ENCODE measurements around the gene MALSU1. TPM values are rescaled to one million over a fixed set of nuclear protein-coding genes. Genes with fewer than 3 reads are reported as not detected.

The MALSU1 gene
- total and polyA plus RNA-seq, 2 of the 13 experiments (the other 11 are each of a cell fraction or from before 2014, with no cell fraction given), result 72.0 to 141 TPM

- TF ChIP-seq NKX3-1 (CRISPR knock-in tag; IDR thresholded peaks at IDR 0.05) (peak; percentile 48; the same call in 1 of the 2 replicates), NFE2L2 (IDR thresholded peaks at IDR 0.05; ENCODE audit: low read length) (no peak), ZNF318 (CRISPR knock-in tag; IDR thresholded peaks at IDR 0.05) (0 out of 2 replicates have a peak, but pooled peaks have one; percentile 69), HNF4A (CRISPR knock-in tag; IDR thresholded peaks at IDR 0.05) (peak; percentile 36; the same call in 1 of the 2 replicates), ZNF800 (CRISPR knock-in tag; IDR thresholded peaks at IDR 0.05) (no peak), EP300 (IDR thresholded peaks at IDR 0.05; ENCODE audit: low read depth in 2 of 2, low read length in 2 of 2) (no peak), EP300 (CRISPR knock-in tag; IDR thresholded peaks at IDR 0.05; ENCODE audit: borderline replicate concordance) (no peak), BRD4 (CRISPR knock-in tag; IDR thresholded peaks at IDR 0.05) (no peak), ZNF180 (CRISPR knock-in tag; IDR thresholded peaks at IDR 0.05; ENCODE audit: borderline replicate concordance, low read depth) (no peak), SKI (IDR thresholded peaks at IDR 0.05; ENCODE audit: partially characterized antibody) (peak; percentile 42), ZNF607 (CRISPR knock-in tag; IDR thresholded peaks at IDR 0.05; ENCODE audit: borderline replicate concordance) (peak; percentile 95), FOXK1 (CRISPR knock-in tag; IDR thresholded peaks at IDR 0.05; ENCODE audit: borderline replicate concordance, low read depth) (peak; percentile 50; the same call in 1 of the 2 replicates), POLR2A (IDR thresholded peaks at IDR 0.05; ENCODE audit: insufficient read depth in 1 of 2, low read depth in 2 of 2, low read length in 2 of 2) (peak; percentile 90 to 92), PHF20 (CRISPR knock-in tag; IDR thresholded peaks at IDR 0.05) (peak; percentile 87), ZNF788 (CRISPR knock-in tag; IDR thresholded peaks at IDR 0.05; ENCODE audit: borderline replicate concordance) (peak; percentile 86; the same call in 1 of the 2 replicates)
- TF ChIP-seq, protein P1, sequence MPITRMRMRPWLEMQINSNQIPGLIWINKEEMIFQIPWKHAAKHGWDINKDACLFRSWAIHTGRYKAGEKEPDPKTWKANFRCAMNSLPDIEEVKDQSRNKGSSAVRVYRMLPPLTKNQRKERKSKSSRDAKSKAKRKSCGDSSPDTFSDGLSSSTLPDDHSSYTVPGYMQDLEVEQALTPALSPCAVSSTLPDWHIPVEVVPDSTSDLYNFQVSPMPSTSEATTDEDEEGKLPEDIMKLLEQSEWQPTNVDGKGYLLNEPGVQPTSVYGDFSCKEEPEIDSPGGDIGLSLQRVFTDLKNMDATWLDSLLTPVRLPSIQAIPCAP (CRISPR knock-in tag; IDR thresholded peaks at IDR 0.05; ENCODE audit: low read depth), result peak; percentile 68; the same call in 1 of the 2 replicates
- TF ChIP-seq, protein P2, sequence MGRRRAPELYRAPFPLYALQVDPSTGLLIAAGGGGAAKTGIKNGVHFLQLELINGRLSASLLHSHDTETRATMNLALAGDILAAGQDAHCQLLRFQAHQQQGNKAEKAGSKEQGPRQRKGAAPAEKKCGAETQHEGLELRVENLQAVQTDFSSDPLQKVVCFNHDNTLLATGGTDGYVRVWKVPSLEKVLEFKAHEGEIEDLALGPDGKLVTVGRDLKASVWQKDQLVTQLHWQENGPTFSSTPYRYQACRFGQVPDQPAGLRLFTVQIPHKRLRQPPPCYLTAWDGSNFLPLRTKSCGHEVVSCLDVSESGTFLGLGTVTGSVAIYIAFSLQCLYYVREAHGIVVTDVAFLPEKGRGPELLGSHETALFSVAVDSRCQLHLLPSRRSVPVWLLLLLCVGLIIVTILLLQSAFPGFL (CRISPR knock-in tag; IDR thresholded peaks at IDR 0.05), result no peak
These were observed at the start of gene MALSU1 (continued) for GRCh38 chr7:23298885-23299769.
